HG03469 (cell line): ENCODE data around the gene AGAP1.

Source experiments
- ATAC-seq: cut with Tn5 transposase; IDR thresholded peaks from one replicate; pipeline ENCODE4 v1.9.1; 2021; ENCODE audit warnings: mild to moderate bottlenecking, moderate library complexity, moderate number of reproducible peaks; ENCODE audit not compliant: unreplicated experiment

The AGAP1 gene

GRCh38 chr2:236010920-236011685, 517.3 kb downstream of the AGAP1 start:
- no peak for ATAC-seq

- no peak for ATAC-seq
Observed at GRCh38 chr2:236012155-236012554, 518.3 kb downstream of the AGAP1 start.

- no peak for ATAC-seq
Observed at GRCh38 chr2:236014408-236015131, 520.7 kb downstream of the AGAP1 start.

GRCh38 chr2:236015171-236015570, 521.3 kb downstream of the AGAP1 start:
- ATAC-seq, result no peak

- no peak for ATAC-seq
Observed at GRCh38 chr2:236016496-236016895, 522.7 kb downstream of the AGAP1 start.

GRCh38 chr2:236017446-236017845, 523.6 kb downstream of the AGAP1 start:
- no peak for ATAC-seq

GRCh38 chr2:236019434-236019833, 525.6 kb downstream of the AGAP1 start:
- no peak for ATAC-seq

GRCh38 chr2:236021499-236022057, 527.7 kb downstream of the AGAP1 start:
- ATAC-seq, result no peak

- no peak for ATAC-seq
Observed at GRCh38 chr2:236022128-236022527, 528.3 kb downstream of the AGAP1 start.

GRCh38 chr2:236025892-236026291, 532.0 kb downstream of the AGAP1 start:
- ATAC-seq, result no peak

- ATAC-seq, result no peak
Observed at GRCh38 chr2:236026841-236027240, 533.0 kb downstream of the AGAP1 start.

GRCh38 chr2:236028066-236028465, 534.2 kb downstream of the AGAP1 start:
- no peak for ATAC-seq

GRCh38 chr2:236033462-236033861, 539.6 kb downstream of the AGAP1 start:
- ATAC-seq, result no peak

- no peak for ATAC-seq
Observed at GRCh38 chr2:236034974-236035373, 541.1 kb downstream of the AGAP1 start.

- ATAC-seq, result no peak
Observed at GRCh38 chr2:236036045-236036444, 542.2 kb downstream of the AGAP1 start.

GRCh38 chr2:236038096-236038495, 544.3 kb downstream of the AGAP1 start:
- no peak for ATAC-seq

GRCh38 chr2:236040600-236041328, 546.9 kb downstream of the AGAP1 start:
- ATAC-seq, result no peak

- no peak for ATAC-seq
Observed at GRCh38 chr2:236041616-236042015, 547.8 kb downstream of the AGAP1 start.

GRCh38 chr2:236042087-236042486, 548.2 kb downstream of the AGAP1 start:
- no peak for ATAC-seq

GRCh38 chr2:236044191-236044590, 550.3 kb downstream of the AGAP1 start:
- ATAC-seq, result no peak
